ENCODE data around the gene DAND5.

DNA sequence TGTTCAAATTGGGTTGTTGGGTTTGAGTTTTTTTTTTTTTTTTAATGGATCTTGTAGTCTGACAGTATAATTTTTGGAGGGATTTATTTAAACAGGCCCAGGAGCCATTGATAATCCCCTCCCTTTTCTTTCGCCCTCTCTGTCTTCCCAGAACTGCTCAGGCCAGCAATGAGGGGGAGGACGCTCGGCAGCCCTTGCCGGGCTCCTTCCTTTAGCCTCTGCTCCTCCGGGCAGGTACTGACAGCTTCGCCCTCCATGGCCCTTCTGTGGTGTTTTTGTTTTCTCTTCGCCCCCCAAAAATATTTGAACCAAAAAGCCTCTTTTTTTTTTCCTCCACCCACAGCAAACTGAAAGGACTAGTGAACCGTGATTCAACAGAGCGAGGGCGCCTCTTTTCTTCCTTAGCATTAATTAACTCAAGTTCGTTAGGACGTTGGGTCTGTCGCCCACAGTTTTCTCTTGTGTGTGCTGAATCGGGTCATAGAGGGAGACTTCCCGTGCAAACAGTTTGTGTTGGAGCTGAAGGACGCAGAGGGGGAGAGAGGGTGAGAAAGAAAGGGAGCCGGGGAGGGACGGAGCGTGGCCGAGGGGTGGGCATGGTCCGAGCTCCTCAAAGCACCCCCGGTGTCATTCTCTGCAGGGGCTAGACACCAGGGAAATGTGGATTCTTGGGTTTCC, 47.4 kb downstream of the DAND5 start:
- TF ChIP-seq CTCF (conservative IDR thresholded peaks at IDR 0.05; ENCODE audit: low read length) (no peak), EZH2phosphoT487 (IDR thresholded peaks at IDR 0.05; ENCODE audit: borderline replicate concordance) (no peak)
